GM10248 (cell line): Measurements from ENCODE around the gene PLEKHA6.

Experiments
- CTCF ChIA-PET: fragments of 300-600 bp; sonication (Branson Sonifier 250); formaldehyde crosslinking; extraction: SDS; loops from one replicate; lab custom pipeline; 2021; ENCODE audit warnings: antibody characterized with exemption; lab: Yijun Ruan, JAX
- POLR2A ChIA-PET: fragments of 350-650 bp; sonication (Branson Sonifier 250); formaldehyde crosslinking; extraction: SDS; loops from one replicate; lab custom pipeline; 2020; ENCODE audit warnings: antibody characterized with exemption; lab: Yijun Ruan, JAX
- DNase-seq: peaks from one replicate; pipeline ENCODE4 v3.0.0; 2012; ENCODE audit errors: extremely low spot score
- TF ChIP-seq, protein P1 (sequence below): IDR thresholded peaks from 2 replicates; pipeline ENCODE4 v1.5.1; 2012; ENCODE audit warnings: mild to moderate bottlenecking, low read depth; ENCODE audit errors: extremely low read depth, missing control alignments, control extremely low read depth

PLEKHA6 gene

DNA sequence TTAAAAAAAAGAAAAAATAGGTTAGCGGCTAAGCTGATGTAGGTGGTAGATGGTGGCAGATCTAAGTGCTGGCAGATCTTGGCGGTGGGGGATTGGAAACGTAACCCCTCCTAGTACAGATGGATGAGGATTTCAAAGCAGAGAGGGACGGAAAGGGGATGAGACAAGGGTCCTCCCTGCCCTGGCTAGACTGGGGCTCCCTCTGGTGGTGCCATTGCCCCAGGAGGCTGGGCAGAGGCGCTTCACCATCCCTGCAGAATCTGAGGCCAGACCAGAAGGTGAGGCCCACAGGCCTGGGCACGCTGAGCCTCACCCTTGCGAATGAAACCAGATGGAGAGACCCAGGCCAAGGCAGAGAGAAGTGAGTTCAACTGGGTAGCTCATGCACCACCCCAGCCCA is 7.0 kb upstream of the PLEKHA6 start:
- no peak for DNase-seq
- TF ChIP-seq, protein P1, sequence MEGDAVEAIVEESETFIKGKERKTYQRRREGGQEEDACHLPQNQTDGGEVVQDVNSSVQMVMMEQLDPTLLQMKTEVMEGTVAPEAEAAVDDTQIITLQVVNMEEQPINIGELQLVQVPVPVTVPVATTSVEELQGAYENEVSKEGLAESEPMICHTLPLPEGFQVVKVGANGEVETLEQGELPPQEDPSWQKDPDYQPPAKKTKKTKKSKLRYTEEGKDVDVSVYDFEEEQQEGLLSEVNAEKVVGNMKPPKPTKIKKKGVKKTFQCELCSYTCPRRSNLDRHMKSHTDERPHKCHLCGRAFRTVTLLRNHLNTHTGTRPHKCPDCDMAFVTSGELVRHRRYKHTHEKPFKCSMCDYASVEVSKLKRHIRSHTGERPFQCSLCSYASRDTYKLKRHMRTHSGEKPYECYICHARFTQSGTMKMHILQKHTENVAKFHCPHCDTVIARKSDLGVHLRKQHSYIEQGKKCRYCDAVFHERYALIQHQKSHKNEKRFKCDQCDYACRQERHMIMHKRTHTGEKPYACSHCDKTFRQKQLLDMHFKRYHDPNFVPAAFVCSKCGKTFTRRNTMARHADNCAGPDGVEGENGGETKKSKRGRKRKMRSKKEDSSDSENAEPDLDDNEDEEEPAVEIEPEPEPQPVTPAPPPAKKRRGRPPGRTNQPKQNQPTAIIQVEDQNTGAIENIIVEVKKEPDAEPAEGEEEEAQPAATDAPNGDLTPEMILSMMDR, result peak; percentile 37
- ChIA-PET POLR2A (no interaction called here), CTCF (interaction anchor here (1.2 to 2.0 kb wide), 2 partner anchors 13 to 108 kb away, joined by 3 to 5 read pairs; no protein-coding TSS in a partner anchor)

DNA sequence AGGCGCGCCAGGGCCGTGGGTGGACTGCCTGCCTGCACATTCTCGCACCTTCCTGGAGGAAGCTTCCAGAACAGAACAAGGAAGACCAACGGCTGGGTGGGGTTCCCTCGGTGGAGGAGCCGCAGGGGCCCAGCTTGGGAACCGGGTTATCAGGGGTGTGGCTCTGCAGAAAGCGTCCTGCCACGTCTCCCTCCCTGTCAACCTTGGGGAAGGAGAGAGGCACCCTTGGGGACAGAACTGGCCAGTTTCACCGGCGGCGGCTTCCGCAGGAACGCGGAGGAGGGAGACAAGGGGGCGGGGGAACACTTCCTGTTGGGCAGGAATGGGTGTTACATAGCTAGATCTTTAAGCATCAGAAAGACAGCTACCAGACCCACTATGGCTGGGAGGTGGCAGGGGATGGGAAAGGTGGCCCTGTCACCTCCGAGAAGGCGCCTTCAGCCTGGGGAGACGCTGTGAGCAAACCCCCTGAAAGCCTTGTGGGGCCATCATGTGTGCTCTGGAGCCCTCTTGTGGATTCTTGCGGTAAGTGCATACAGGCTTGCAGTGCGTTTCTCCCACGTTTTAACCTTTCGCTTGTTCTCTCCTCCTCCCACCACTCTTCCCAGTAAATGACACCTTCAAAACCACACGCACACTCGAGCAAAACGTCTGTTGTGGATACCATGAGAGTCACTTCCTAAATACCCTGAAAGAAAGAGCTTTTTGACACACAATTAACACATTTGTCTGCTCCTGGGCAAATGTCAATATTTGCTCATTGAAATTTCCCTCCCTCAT is 3.8 kb upstream of the PLEKHA6 start:
- CTCF ChIA-PET, result interaction anchor here (0.6 to 7.8 kb wide), 36 partner anchors 11 to 598 kb away, joined by 3 to 110 read pairs (median 4); partner anchors contain the start of genes LAX1 and REN
- POLR2A ChIA-PET, result no interaction called here
- peak; percentile 83 for DNase-seq
- TF ChIP-seq, protein P1, result peak; percentile 86

DNA sequence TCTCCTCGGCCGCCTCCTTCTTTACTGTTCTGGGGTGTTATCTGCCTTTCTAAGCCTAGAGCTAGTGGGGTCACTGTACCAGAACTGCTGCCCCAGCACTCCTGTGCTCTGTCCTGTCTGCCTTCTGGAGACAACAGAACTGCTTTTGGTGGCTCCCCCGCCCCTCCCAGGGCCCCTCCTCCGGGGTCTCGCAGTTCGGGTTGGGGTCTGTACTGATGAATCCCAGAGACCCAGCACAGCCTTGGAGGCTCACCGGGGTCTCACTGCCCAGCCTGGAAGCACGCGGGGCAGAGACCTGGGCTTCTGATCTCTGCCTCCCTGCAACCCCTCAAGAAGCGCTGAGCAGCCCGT is 3.2 kb upstream of the PLEKHA6 start:
- ChIA-PET CTCF (interaction anchor here (0.6 to 7.8 kb wide), 32 partner anchors 11 to 597 kb away, joined by 3 to 110 read pairs (median 4); partner anchors contain the start of genes LAX1 and REN), POLR2A (no interaction called here)
- DNase-seq, result no peak
- TF ChIP-seq, protein P1, result no peak

DNA sequence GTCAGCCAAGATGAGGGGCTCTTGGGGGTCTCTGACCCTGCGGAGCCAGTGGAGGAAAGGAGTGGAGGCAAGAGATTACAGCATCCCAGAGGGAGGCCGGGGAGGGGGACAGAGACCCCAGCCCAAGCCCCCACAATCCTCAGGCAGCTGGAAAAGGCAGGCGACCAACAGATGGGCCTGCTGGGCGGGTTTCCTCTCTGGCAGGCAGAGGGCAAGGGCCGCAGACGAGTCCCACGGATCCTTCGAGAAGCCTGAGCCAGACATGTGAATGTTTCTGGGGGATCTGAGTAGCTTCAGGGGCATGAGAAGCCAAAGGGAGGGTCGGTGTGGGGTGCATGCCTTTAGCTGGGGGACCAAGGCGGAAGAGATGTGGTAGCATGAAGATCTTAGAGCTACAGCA is 2.1 kb upstream of the PLEKHA6 start:
- CTCF ChIA-PET, result interaction anchor here (0.6 to 7.8 kb wide), 15 partner anchors 10 to 501 kb away, joined by 3 to 110 read pairs (median 8); partner anchors contain the start of gene REN
- no peak for DNase-seq
- TF ChIP-seq, protein P1, result no peak
- POLR2A ChIA-PET, result no interaction called here

DNA sequence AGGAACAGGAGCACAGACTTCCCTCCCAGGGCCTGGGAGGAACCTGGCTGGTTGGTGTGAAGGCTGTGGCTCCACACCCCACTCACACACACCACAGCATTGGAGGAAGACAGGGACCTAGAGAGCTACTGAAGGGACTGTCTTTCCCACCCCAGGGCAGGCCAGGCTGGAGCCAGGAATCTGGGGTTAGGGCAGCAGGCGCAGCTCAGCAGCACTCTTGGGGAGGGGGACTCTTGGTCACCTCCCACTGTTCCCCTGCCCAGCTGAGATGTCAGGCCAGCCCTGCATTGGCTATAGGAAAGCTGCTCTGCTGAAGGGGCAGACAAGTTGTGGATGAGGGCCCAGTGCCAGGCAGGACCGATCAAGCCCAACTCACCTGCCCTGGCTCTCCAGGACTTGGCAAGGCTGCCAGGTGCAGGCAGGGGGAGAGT is 1.6 kb upstream of the PLEKHA6 start:
- CTCF ChIA-PET, result interaction anchor here (1.0 to 7.8 kb wide), 8 partner anchors 9 to 232 kb away, joined by 3 to 110 read pairs (median 4); partner anchors contain the start of gene REN
- POLR2A ChIA-PET, result no interaction called here
- TF ChIP-seq, protein P1, result no peak
- DNase-seq, result no peak

DNA sequence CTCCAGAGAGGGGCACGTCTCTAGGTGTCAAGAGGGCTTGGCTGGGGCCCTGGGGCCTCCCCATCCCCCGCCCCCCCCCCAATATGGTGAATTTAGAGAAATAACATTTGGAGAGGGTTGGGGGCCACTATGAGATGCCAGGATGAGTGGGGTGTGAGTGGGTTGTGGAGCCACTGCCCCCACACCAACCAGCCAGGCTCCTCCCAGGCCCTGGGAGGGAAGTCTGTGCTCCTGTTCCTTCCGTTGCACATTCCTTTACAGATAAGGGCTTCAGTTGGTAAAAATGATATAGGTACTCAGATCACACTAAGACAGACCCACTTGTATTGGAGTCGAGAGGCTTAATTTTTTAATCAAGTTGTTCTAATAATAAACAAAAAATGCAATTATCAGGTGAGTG is 585 bp upstream of the PLEKHA6 start:
- CTCF ChIA-PET, result interaction anchor here (0.9 to 7.8 kb wide), 5 partner anchors 15 to 231 kb away, joined by 3 to 110 read pairs (median 5); partner anchors contain the start of gene REN
- POLR2A ChIA-PET, result interaction anchor here (0.6 kb wide), 1 partner anchor 496 kb away, joined by 3 read pairs; no protein-coding TSS in a partner anchor
- TF ChIP-seq, protein P1, result no peak
- no peak for DNase-seq
